Activated CD8-positive, alpha-beta T cell treated with anti-CD3 and anti-CD28 coated beads for 36 hours (primary cell): ENCODE measurements around the gene GPR143. TPM values are rescaled to one million over a fixed set of nuclear protein-coding genes. Genes with fewer than 3 reads are reported as not detected.

Experiments used
- ATAC-seq: fragments of 200-7000 bp; cut with Tn5 transposase; one replicate; pipeline ENCODE4 v1.10.0; 2021; ENCODE audit warnings: mild to moderate bottlenecking, moderate library complexity
- CTCF ChIA-PET: fragments of 350-600 bp; sonication (Branson Sonifier 250); formaldehyde crosslinking; loops from one replicate; lab custom pipeline; 2021; ENCODE audit warnings: antibody characterized with exemption; lab: Charles Lee
- POLR2A ChIA-PET: fragments of 350-600 bp; sonication (Branson Sonifier 250); formaldehyde crosslinking; loops from one replicate; lab custom pipeline; 2021; ENCODE audit warnings: antibody characterized with exemption; lab: Charles Lee
- DNase-seq: peaks from one replicate; pipeline ENCODE4 v3.0.0-alpha.2; 2020
- H3K27ac Mint-ChIP-seq: one replicate; pipeline ENCODE4 v1.8.0; 2021; ENCODE audit warnings: mild to moderate bottlenecking, mixed read lengths
- H3K27me3 Mint-ChIP-seq: one replicate; pipeline ENCODE4 v1.8.0; 2021; ENCODE audit warnings: mixed read lengths
- H3K36me3 Mint-ChIP-seq: one replicate; pipeline ENCODE4 v1.8.0; 2021; ENCODE audit warnings: low read depth, mixed read lengths
- H3K4me1 Mint-ChIP-seq: one replicate; pipeline ENCODE4 v1.8.0; 2021; ENCODE audit warnings: low read depth, mixed read lengths
- H3K4me3 Mint-ChIP-seq: one replicate; pipeline ENCODE4 v1.8.0; 2021; ENCODE audit warnings: mild to moderate bottlenecking, moderate library complexity, mixed read lengths
- H3K9me3 Mint-ChIP-seq: one replicate; pipeline ENCODE4 v1.8.0; 2021; ENCODE audit warnings: mixed read lengths
- CTCF ChIP-seq: fragments of 200-600 bp; IDR thresholded peaks from one replicate; pipeline ENCODE4 v1.8.0; 2022; ENCODE audit warnings: antibody characterized with exemption, mild to moderate bottlenecking
- intact Hi-C: fragments of 100-400 bp; cut with micrococcal nuclease; formaldehyde crosslinking; loops from one replicate; pipeline ENCODE4 v1.10.0; 2022
- total RNA-seq, 2 experiments: library from RNA; stranded (reverse); gene quantifications; one replicate each; pipeline ENCODE4 v1.2.3, GENCODE V29; 2021

Gene GPR143
- total RNA-seq, 2 experiments from 2014 or later = not detected

GRCh38 chrX:9749146-9749692, 16.4 kb downstream of the GPR143 start:
- Mint-ChIP-seq H3K4me1 (peaks cover 15% of the 10 kb centered on the region), H3K36me3 (peaks cover 8% of the 10 kb centered on the region), H3K27ac (no peak overlapping the region), H3K4me3 (no peak overlapping the region), H3K9me3 (peaks cover 4% of the 10 kb centered on the region), H3K27me3 (no peaks in the 10 kb centered on the region)
- DNase-seq (no peak), ATAC-seq (no peak)
- no peak for TF ChIP-seq CTCF
- intact Hi-C loops = no loop called here
- CTCF ChIA-PET = no interaction called here
- POLR2A ChIA-PET = no interaction called here

GRCh38 chrX:9747644-9748043, 18.0 kb downstream of the GPR143 start:
- DNase-seq (no peak), ATAC-seq (no peak)
- no peak overlapping the region for H3K4me3 Mint-ChIP-seq
- H3K27me3 Mint-ChIP-seq = no peaks in the 10 kb centered on the region
- H3K9me3 Mint-ChIP-seq = peaks cover 4% of the 10 kb centered on the region
- H3K4me1 Mint-ChIP-seq = peaks cover 15% of the 10 kb centered on the region
- TF ChIP-seq CTCF = no peak
- no peak overlapping the region for H3K27ac Mint-ChIP-seq
- ChIA-PET POLR2A (no interaction called here), CTCF (no interaction called here)
- intact Hi-C loops = no loop called here
- peaks cover 8% of the 10 kb centered on the region for H3K36me3 Mint-ChIP-seq

- Mint-ChIP-seq H3K4me1 (peaks cover 15% of the 10 kb centered on the region), H3K36me3 (peaks cover 8% of the 10 kb centered on the region), H3K27ac (no peak overlapping the region), H3K27me3 (no peaks in the 10 kb centered on the region), H3K9me3 (peaks cover 4% of the 10 kb centered on the region), H3K4me3 (no peak overlapping the region)
- no peak for TF ChIP-seq CTCF
- DNase-seq (no peak), ATAC-seq (no peak)
- ChIA-PET POLR2A (interaction anchor here (1.0 kb wide), 1 partner anchor 10 kb away, joined by 3 read pairs; no protein-coding TSS in a partner anchor), CTCF (interaction anchor here (0.6 kb wide), 1 partner anchor 369 kb away, joined by 3 read pairs; no protein-coding TSS in a partner anchor)
- intact Hi-C loops = no loop called here
Measured at GRCh38 chrX:9746148-9746888, 19.3 kb downstream of the GPR143 start.

- ATAC-seq (peak; percentile 65), DNase-seq (peak; percentile 26)
- intact Hi-C loops = no loop called here
- H3K27me3 Mint-ChIP-seq = no peaks in the 10 kb centered on the region
- peaks cover 15% of the 10 kb centered on the region for H3K4me1 Mint-ChIP-seq
- H3K9me3 Mint-ChIP-seq = peaks cover 4% of the 10 kb centered on the region
- H3K4me3 Mint-ChIP-seq = no peak overlapping the region
- TF ChIP-seq CTCF = no peak
- H3K36me3 Mint-ChIP-seq = peaks cover 8% of the 10 kb centered on the region
- ChIA-PET POLR2A (interaction anchor here (1.0 kb wide), 1 partner anchor 11 kb away, joined by 3 read pairs; no protein-coding TSS in a partner anchor), CTCF (no interaction called here)
- H3K27ac Mint-ChIP-seq = peak overlapping the region; percentile 77
Measured at GRCh38 chrX:9745417-9746115, 20.1 kb downstream of the GPR143 start.

DNA sequence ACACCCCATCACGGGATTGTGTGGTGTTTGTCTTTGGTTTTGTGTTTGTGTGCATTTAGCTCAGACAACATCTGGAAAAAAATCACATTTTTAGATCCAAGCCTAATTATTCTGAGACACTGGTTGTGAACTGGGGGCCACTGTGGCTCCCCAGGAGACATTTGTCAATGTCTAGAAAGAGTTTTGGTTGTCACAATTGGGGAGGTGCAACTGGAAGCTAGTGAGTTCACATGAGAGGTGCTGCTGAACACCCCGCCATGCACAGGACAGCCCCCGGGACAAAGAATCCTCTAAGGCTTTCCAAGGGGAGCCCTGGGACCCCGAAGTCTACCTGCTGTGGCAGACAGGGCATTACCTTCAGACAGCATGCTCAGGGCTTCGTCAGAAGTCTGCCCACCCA, 26.5 kb downstream of the GPR143 start:
- intact Hi-C loops = no loop called here
- TF ChIP-seq CTCF = no peak
- ChIA-PET POLR2A (no interaction called here), CTCF (no interaction called here)
- Mint-ChIP-seq H3K36me3 (no peaks in the 10 kb centered on the region), H3K9me3 (no peaks in the 10 kb centered on the region), H3K27me3 (no peaks in the 10 kb centered on the region), H3K4me1 (no peaks in the 10 kb centered on the region), H3K27ac (no peak overlapping the region), H3K4me3 (no peak overlapping the region)
- DNase-seq (no peak), ATAC-seq (no peak)
